ENCODE data around the gene NTN1.

The NTN1 gene

GRCh38 chr17:9292561-9292941, 271.2 kb downstream of the NTN1 start:
- in situ Hi-C loops (cut with HindIII; ENCODE audit: low pct_ligation_motif_present, low pct_unique_long_range_greater_than_20kb, low sequenced_read_pairs), result no loop called here
- no peak for DNase-seq

All from ACHN (cell line).